Choroid plexus epithelial cell (primary cell): ENCODE data around the gene GTF2A2.
A peak's percentile ranks its signal among the peaks of the same experiment; 100 is the strongest.

Source experiments
- DNase-seq: peaks from one replicate; pipeline ENCODE4 v3.0.0-alpha.2; 2010; ENCODE audit warnings: low read depth
- H3K4me3 ChIP-seq: 2 replicates; pipeline ENCODE4 v1.5.1; 2011; ENCODE audit warnings: low read depth, mild to moderate bottlenecking, control low read depth, low read length, moderate library complexity
- CTCF ChIP-seq: conservative IDR thresholded peaks from 2 replicates; pipeline ENCODE4 v1.5.1; 2011; ENCODE audit warnings: low read depth, mild to moderate bottlenecking, control low read depth, inconsistent platforms, low read length, moderate library complexity

Gene GTF2A2

GRCh38 chr15:59694779-59695178 lies 37.5 kb upstream of the GTF2A2 start:
- no peak for DNase-seq
- TF ChIP-seq CTCF = no peak
- H3K4me3 ChIP-seq = no peak overlapping the region

GRCh38 chr15:59691194-59691805 lies 34.0 kb upstream of the GTF2A2 start:
- H3K4me3 ChIP-seq = no peak overlapping the region
- DNase-seq = peak; percentile 77
- peak; percentile 69 for TF ChIP-seq CTCF

- peak overlapping the region; percentile 82 for H3K4me3 ChIP-seq
- peak; percentile 77 for DNase-seq
- no peak for TF ChIP-seq CTCF
Observed at GRCh38 chr15:59689626-59690236, 32.4 kb upstream of the GTF2A2 start.

- peak; percentile 99 for DNase-seq
- TF ChIP-seq CTCF = peak; percentile 29
- peak within 1 kb of the TSS; percentile 82 for H3K4me3 ChIP-seq
Observed at GRCh38 chr15:59688782-59689625, 31.7 kb upstream of the GTF2A2 start, which contains the start of gene BNIP2. Gene BNIP2, minus strand, starts transcription at chr15:59689320. Its CDS starts 6,863 bp downstream, at chr15:59682457.

GRCh38 chr15:59688423-59688781 lies 31.1 kb upstream of the GTF2A2 start:
- TF ChIP-seq CTCF = no peak
- peak overlapping the region; percentile 82 for H3K4me3 ChIP-seq
- DNase-seq = peak; percentile 90

GRCh38 chr15:59687836-59688235 lies 30.5 kb upstream of the GTF2A2 start:
- DNase-seq = peak; percentile 64
- peak overlapping the region; percentile 82 for H3K4me3 ChIP-seq
- TF ChIP-seq CTCF = no peak
